Measurements from ENCODE around the gene FOXJ3. TPM values are rescaled to one million over a fixed set of nuclear protein-coding genes. Genes with fewer than 3 reads are reported as not detected.

The FOXJ3 gene
- total RNA-seq, 4 donors from 2014 or later = 42.9 to 68.5 (median 52.5) TPM

- Histone ChIP-seq H3K4me3 (peak within 1 kb of the TSS in 2 of 4 donors; percentile 26 to 40), H3K27ac (peak within 1 kb of the TSS in 3 of 4 donors; percentile 57 to 88 (median 85)), H3K4me1 (peaks cover 0 to 26% (median 2%) of the 10 kb centered on the region in 4 donors), H3K36me3 (no peaks in the 10 kb centered on the region), H3K9me3 (no peaks in the 10 kb centered on the region), H3K27me3 (no peaks in the 10 kb centered on the region)
- peak in 2 of 3 donors; percentile 70 to 73 for DNase-seq
- TF ChIP-seq POLR2A (IDR thresholded peaks at IDR 0.05) = no peak
- TF ChIP-seq CTCF (IDR thresholded peaks at IDR 0.05) = no peak
Measured at GRCh38 chr1:42152907-42153600, 182.0 kb downstream of the FOXJ3 start, which contains the start of gene GUCA2B. Gene GUCA2B (plus strand): TSS chr1:42153410. CDS start chr1:42153451, 41 bp downstream.

- Histone ChIP-seq H3K27ac (peak overlapping the region in 2 of 4 donors; percentile 85 to 88), H3K36me3 (no peaks in the 10 kb centered on the region), H3K27me3 (no peaks in the 10 kb centered on the region), H3K4me1 (peaks cover 0 to 26% (median 2%) of the 10 kb centered on the region in 4 donors), H3K4me3 (no peak overlapping the region), H3K9me3 (no peaks in the 10 kb centered on the region)
- TF ChIP-seq CTCF (IDR thresholded peaks at IDR 0.05) (peak in 1 of 6 experiments; percentile 3), POLR2A (IDR thresholded peaks at IDR 0.05) (no peak)
- DNase-seq = peak in 2 of 3 donors; percentile 78 to 82
Measured at GRCh38 chr1:42152119-42152518, 182.9 kb downstream of the FOXJ3 start.

- Histone ChIP-seq H3K27me3 (no peaks in the 10 kb centered on the region), H3K4me1 (peaks cover 0 to 26% (median 2%) of the 10 kb centered on the region in 4 donors), H3K9me3 (no peaks in the 10 kb centered on the region), H3K27ac (no peak overlapping the region), H3K36me3 (no peaks in the 10 kb centered on the region), H3K4me3 (no peak overlapping the region)
- DNase-seq = no peak
- TF ChIP-seq CTCF (IDR thresholded peaks at IDR 0.05) (no peak), POLR2A (IDR thresholded peaks at IDR 0.05) (no peak)
Measured at GRCh38 chr1:42150651-42151050, 184.4 kb downstream of the FOXJ3 start.

- DNase-seq = no peak
- H3K4me3 ChIP-seq = no peak overlapping the region
- TF ChIP-seq CTCF (IDR thresholded peaks at IDR 0.05) (no peak), POLR2A (IDR thresholded peaks at IDR 0.05) (no peak)
- no peaks in the 10 kb centered on the region for H3K27me3 ChIP-seq
- H3K27ac ChIP-seq = no peak overlapping the region
- no peaks in the 10 kb centered on the region for H3K9me3 ChIP-seq
- peaks cover 0 to 18% (median 2%) of the 10 kb centered on the region in 4 donors for H3K4me1 ChIP-seq
- no peaks in the 10 kb centered on the region for H3K36me3 ChIP-seq
Measured at GRCh38 chr1:42148166-42148565, 186.9 kb downstream of the FOXJ3 start.

GRCh38 chr1:42146626-42147320 is 188.3 kb downstream of the FOXJ3 start:
- Histone ChIP-seq H3K9me3 (no peaks in the 10 kb centered on the region), H3K27me3 (no peaks in the 10 kb centered on the region), H3K27ac (peak overlapping the region in 1 of 4 donors; percentile 6), H3K4me1 (peaks cover 0 to 9% (median 0%) of the 10 kb centered on the region in 4 donors), H3K36me3 (no peaks in the 10 kb centered on the region), H3K4me3 (no peak overlapping the region)
- DNase-seq = peak; percentile 38 to 90 (median 88)
- TF ChIP-seq CTCF (IDR thresholded peaks at IDR 0.05) (peak in 4 of 6 experiments; percentile 67 to 98 (median 98)), POLR2A (IDR thresholded peaks at IDR 0.05) (no peak)
